AG04450 (cell line): Measurements from ENCODE around the gene USP10. TPM values are rescaled to one million over a fixed set of nuclear protein-coding genes. Genes with fewer than 3 reads are reported as not detected.

Experiments used
- CTCF ChIA-PET: fragments of 300-600, 350-600 bp; formaldehyde crosslinking; extraction: SDS; loops from one replicate; lab custom pipeline; 2022; ENCODE audit warnings: antibody characterized with exemption, inconsistent platforms; lab: Charles Lee
- POLR2A ChIA-PET: fragments of 350-600 bp; formaldehyde crosslinking; extraction: SDS; loops from one replicate; lab custom pipeline; 2021; ENCODE audit warnings: antibody characterized with exemption, inconsistent platforms; lab: Yijun Ruan, JAX
- DNase-seq: peaks from one replicate; pipeline ENCODE4 v3.0.0-alpha.2; 2011; ENCODE audit warnings: low read depth, low spot score
- H3K27ac ChIP-seq: one replicate; pipeline ENCODE4 v1.5.1; 2012; ENCODE audit warnings: low read depth, low read length, control low read depth
- H3K27me3 ChIP-seq: one replicate; pipeline ENCODE4 v1.6.0; 2012; ENCODE audit warnings: low read length; ENCODE audit not compliant: control insufficient read depth, insufficient read depth
- H3K4me3 ChIP-seq: 2 replicates; pipeline ENCODE4 v1.5.1; 2011; ENCODE audit warnings: mild to moderate bottlenecking, low read depth, low read length, control low read depth
- H3K9me3 ChIP-seq: 2 replicates; pipeline ENCODE4 v1.5.1; 2012; ENCODE audit warnings: low read length; ENCODE audit not compliant: control insufficient read depth, insufficient read depth
- polyA plus RNA-seq: library from polyadenylated mRNA; depleted of rRNA; stranded (reverse); fragments of >200 nt; gene quantifications from 2 replicates; pipeline ENCODE4 v1.2.3, GENCODE V29; 2011
- TF ChIP-seq, protein P1 (sequence below): IDR thresholded peaks from 2 replicates; pipeline ENCODE4 v1.5.1; 2011; ENCODE audit warnings: low read depth, low read length, control low read depth, inconsistent platforms

USP10 gene
- polyA plus RNA-seq, 1 experiment, result 54.9 TPM

DNA sequence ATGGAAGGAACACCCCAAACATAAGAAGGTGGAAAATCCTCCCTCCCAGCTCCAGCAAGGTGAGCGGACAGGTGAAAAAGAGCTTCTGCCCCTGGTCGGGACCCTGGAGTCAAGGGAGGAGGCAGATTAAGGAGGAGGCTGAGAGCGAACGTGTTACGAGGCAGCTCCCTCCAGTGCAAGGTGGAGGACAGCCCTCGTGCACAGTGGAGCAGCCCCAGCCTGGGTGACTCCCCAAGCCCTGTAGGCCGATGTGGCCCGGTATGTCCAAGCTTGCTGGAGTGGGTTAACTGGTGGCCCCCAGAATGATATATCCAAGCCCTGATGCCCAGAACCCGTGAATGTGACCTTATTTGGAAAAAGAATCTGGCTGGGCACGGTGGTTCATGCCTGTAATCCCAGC is 104.5 kb downstream of the USP10 start:
- H3K27me3 ChIP-seq, result no peaks in the 10 kb centered on the region
- H3K9me3 ChIP-seq, result peaks cover 4% of the 10 kb centered on the region
- H3K27ac ChIP-seq, result no peak overlapping the region
- TF ChIP-seq, protein P1, sequence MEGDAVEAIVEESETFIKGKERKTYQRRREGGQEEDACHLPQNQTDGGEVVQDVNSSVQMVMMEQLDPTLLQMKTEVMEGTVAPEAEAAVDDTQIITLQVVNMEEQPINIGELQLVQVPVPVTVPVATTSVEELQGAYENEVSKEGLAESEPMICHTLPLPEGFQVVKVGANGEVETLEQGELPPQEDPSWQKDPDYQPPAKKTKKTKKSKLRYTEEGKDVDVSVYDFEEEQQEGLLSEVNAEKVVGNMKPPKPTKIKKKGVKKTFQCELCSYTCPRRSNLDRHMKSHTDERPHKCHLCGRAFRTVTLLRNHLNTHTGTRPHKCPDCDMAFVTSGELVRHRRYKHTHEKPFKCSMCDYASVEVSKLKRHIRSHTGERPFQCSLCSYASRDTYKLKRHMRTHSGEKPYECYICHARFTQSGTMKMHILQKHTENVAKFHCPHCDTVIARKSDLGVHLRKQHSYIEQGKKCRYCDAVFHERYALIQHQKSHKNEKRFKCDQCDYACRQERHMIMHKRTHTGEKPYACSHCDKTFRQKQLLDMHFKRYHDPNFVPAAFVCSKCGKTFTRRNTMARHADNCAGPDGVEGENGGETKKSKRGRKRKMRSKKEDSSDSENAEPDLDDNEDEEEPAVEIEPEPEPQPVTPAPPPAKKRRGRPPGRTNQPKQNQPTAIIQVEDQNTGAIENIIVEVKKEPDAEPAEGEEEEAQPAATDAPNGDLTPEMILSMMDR, result no peak
- DNase-seq, result no peak
- H3K4me3 ChIP-seq, result no peak overlapping the region
- ChIA-PET POLR2A (no interaction called here), CTCF (no interaction called here)

DNA sequence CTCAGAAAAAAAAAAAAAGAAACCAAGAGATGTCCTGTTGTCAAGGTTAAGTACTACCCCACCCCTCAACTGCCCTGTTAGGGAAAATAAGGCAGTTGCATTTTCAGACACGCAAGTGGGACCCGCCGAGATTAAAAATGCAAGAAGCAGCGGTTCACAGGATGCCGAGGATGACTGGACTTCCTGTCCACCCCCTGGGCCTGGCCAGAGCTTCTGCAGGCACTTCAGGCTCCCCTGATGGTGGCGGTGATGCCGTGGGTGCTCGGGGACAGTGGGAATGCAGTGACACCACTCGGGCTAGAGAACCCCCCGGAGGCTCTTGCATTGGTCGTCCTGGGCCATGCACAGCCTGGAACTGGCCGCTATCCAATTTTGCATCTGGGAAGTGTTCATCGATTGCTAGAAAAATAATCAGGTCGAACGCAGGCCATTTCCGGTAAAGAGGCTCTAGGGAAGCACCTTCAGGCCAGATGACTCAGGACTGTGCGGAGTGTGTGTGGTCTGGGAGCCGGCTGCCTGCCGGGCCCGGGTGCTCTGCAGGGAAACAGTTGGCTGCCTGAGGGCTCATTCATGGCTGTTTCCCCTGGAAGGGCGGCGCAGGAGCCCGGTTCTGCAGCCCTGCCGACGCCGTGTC is 106.6 kb downstream of the USP10 start:
- ChIA-PET CTCF (no interaction called here), POLR2A (interaction anchor here (1.5 kb wide), 1 partner anchor 14 kb away, joined by 12 read pairs; the partner anchor contains the start of gene CRISPLD2)
- TF ChIP-seq, protein P1, result no peak
- Histone ChIP-seq H3K4me3 (no peak overlapping the region), H3K27ac (peak overlapping the region; percentile 78), H3K27me3 (no peaks in the 10 kb centered on the region), H3K9me3 (peaks cover 4% of the 10 kb centered on the region)
- peak; percentile 71 for DNase-seq

DNA sequence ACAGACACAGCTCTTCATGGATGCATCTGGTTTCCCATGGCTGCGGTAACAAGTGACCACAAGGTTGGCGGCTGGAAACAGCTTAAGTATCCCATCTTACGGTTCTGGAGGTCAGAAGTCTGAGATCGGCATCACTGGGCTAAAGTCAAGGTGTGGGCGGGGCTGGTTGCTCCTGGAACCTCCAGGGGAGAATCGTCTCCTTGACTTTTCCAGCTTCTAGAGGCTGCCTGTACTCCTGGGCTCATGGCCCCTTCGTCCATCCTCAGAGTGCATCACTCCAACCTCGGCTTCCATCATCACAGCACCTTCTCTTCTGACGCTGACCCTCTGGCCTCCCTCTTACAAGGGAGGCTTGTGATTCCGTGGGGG is 107.1 kb downstream of the USP10 start:
- TF ChIP-seq, protein P1, result no peak
- ChIA-PET CTCF (no interaction called here), POLR2A (interaction anchor here (1.5 kb wide), 1 partner anchor 13 kb away, joined by 12 read pairs; the partner anchor contains the start of gene CRISPLD2)
- no peak for DNase-seq
- Histone ChIP-seq H3K27me3 (no peaks in the 10 kb centered on the region), H3K27ac (peak overlapping the region; percentile 78), H3K9me3 (peaks cover 4% of the 10 kb centered on the region), H3K4me3 (no peak overlapping the region)

DNA sequence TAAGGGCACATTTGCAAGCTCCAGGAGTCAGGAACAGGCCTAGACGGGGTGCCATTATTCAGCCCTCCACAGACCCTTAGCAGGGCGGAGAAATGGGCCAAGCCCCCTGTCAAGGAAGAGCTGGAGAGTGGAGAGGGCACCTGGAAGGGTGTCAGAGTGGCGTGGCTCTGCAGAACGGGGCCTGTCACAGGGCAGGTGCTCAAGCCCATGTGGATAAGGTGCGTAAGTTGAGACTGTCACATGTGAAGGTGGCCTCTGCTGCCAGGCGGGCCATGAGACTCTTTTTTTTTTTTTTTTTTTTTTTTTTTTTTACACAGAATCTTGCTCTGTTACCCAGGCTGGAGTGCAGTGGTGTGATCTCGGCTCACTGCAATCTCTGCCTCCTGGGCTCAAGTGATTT is 108.0 kb downstream of the USP10 start:
- DNase-seq, result no peak
- Histone ChIP-seq H3K27ac (no peak overlapping the region), H3K4me3 (no peak overlapping the region), H3K27me3 (peaks cover 3% of the 10 kb centered on the region), H3K9me3 (peaks cover 4% of the 10 kb centered on the region)
- ChIA-PET POLR2A (interaction anchor here (1.8 kb wide), 1 partner anchor 12 kb away, joined by 8 read pairs; the partner anchor contains the start of gene CRISPLD2), CTCF (no interaction called here)
- TF ChIP-seq, protein P1, result no peak

DNA sequence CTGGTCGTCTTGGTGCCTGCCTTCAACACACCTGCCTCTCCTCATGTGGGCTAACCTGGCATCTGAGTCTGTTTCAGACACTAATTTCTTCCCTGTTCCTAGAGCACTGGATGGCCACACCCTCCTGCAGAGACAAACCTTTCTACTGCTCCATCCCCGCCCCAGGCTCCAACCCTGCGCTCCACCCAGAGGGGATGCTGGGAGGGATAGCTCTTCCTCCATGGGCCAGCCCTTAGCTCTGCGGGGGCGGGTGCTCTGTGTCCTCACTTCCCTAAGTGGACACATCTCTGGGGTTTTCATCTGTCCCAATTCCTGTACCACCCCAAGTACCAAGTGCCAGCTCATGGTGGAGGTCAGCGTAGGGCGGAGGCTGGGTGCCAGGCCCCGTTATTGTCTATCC is 109.0 kb downstream of the USP10 start:
- H3K9me3 ChIP-seq, result peaks cover 9% of the 10 kb centered on the region
- H3K27ac ChIP-seq, result no peak overlapping the region
- no peak for DNase-seq
- no peak overlapping the region for H3K4me3 ChIP-seq
- peaks cover 11% of the 10 kb centered on the region for H3K27me3 ChIP-seq
- ChIA-PET POLR2A (interaction anchor here (0.6 to 1.8 kb wide), 2 partner anchors 11 to 13 kb away, joined by 5 to 8 read pairs; partner anchors contain the start of gene CRISPLD2), CTCF (no interaction called here)
- TF ChIP-seq, protein P1, result no peak
